Measurements from ENCODE around the gene TIGAR.

DNA sequence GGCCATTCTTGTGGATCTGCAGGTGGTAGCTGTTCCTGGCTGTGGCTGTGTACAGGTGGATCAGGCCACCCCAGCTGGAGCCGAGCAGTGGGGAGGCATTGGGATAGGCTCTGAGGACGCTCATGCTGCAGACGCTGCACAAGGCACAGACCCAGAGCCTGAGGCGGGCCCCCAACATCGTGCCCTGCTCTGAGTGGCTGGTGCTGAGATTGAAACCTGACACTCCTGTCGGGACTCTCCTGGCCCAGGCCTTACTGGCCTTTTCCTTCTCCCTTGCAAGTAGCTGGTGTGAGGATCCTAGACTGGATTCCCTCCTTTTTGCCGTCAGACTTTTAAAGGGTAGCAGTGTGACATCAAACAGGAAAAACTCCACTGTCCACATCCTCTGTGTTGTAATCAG, 58.4 kb downstream of the TIGAR start, which contains the start of gene FGF23:
- TF ChIP-seq, protein P1, sequence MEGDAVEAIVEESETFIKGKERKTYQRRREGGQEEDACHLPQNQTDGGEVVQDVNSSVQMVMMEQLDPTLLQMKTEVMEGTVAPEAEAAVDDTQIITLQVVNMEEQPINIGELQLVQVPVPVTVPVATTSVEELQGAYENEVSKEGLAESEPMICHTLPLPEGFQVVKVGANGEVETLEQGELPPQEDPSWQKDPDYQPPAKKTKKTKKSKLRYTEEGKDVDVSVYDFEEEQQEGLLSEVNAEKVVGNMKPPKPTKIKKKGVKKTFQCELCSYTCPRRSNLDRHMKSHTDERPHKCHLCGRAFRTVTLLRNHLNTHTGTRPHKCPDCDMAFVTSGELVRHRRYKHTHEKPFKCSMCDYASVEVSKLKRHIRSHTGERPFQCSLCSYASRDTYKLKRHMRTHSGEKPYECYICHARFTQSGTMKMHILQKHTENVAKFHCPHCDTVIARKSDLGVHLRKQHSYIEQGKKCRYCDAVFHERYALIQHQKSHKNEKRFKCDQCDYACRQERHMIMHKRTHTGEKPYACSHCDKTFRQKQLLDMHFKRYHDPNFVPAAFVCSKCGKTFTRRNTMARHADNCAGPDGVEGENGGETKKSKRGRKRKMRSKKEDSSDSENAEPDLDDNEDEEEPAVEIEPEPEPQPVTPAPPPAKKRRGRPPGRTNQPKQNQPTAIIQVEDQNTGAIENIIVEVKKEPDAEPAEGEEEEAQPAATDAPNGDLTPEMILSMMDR (IDR thresholded peaks at IDR 0.05) = no peak
- TF ChIP-seq POLR2A (IDR thresholded peaks at IDR 0.05) = no peak
